ENCODE data around the gene HSPA9.

The HSPA9 gene

GRCh38 chr5:138585157-138585556, 10.0 kb upstream of the HSPA9 start:
- no peak overlapping the region for H3K4me2 ChIP-seq (ENCODE audit: insufficient read depth, low read length)
- TF ChIP-seq, protein P1, sequence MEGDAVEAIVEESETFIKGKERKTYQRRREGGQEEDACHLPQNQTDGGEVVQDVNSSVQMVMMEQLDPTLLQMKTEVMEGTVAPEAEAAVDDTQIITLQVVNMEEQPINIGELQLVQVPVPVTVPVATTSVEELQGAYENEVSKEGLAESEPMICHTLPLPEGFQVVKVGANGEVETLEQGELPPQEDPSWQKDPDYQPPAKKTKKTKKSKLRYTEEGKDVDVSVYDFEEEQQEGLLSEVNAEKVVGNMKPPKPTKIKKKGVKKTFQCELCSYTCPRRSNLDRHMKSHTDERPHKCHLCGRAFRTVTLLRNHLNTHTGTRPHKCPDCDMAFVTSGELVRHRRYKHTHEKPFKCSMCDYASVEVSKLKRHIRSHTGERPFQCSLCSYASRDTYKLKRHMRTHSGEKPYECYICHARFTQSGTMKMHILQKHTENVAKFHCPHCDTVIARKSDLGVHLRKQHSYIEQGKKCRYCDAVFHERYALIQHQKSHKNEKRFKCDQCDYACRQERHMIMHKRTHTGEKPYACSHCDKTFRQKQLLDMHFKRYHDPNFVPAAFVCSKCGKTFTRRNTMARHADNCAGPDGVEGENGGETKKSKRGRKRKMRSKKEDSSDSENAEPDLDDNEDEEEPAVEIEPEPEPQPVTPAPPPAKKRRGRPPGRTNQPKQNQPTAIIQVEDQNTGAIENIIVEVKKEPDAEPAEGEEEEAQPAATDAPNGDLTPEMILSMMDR (IDR thresholded peaks at IDR 0.05; ENCODE audit: borderline replicate concordance, extremely low read depth, low read length, poor library complexity, severe bottlenecking), result no peak
- TF ChIP-seq EZH2 (IDR thresholded peaks at IDR 0.05; ENCODE audit: borderline replicate concordance, low read depth, low read length, severe bottlenecking), result no peak

GRCh38 chr5:138583984-138584637, 8.9 kb upstream of the HSPA9 start:
- Histone ChIP-seq H2AFZ (ENCODE audit: low read depth, low read length) (no peak overlapping the region), H3K4me2 (ENCODE audit: insufficient read depth, low read length) (no peak overlapping the region), H3K79me2 (ENCODE audit: insufficient read depth, low read length) (no peaks in the 10 kb centered on the region), H3K4me3 (ENCODE audit: low read depth in 1 of 2, low read length in 2 of 2) (no peak overlapping the region), H3K36me3 (ENCODE audit: insufficient read depth, low read length) (no peaks in the 10 kb centered on the region), H3K27ac (ENCODE audit: low read length) (no peak overlapping the region), H3K4me1 (ENCODE audit: insufficient read depth, low read length) (no peaks in the 10 kb centered on the region), H3K9ac (ENCODE audit: low read depth, low read length) (no peak overlapping the region), H4K20me1 (ENCODE audit: insufficient read depth, low read length) (no peaks in the 10 kb centered on the region), H3K27me3 (ENCODE audit: insufficient read depth, low read length, poor library complexity) (no peaks in the 10 kb centered on the region), H3K9me3 (ENCODE audit: insufficient read depth, low read length, severe bottlenecking) (no peaks in the 10 kb centered on the region)
- TF ChIP-seq, protein P1 (IDR thresholded peaks at IDR 0.05; ENCODE audit: borderline replicate concordance, extremely low read depth, low read length, poor library complexity, severe bottlenecking), result no peak
- TF ChIP-seq EZH2 (IDR thresholded peaks at IDR 0.05; ENCODE audit: borderline replicate concordance, low read depth, low read length, severe bottlenecking), result no peak
- DNase-seq (no peak), ATAC-seq (ENCODE audit: insufficient read depth, low read depth) (no peak)

More at GRCh38 chr5:138585157-138585556, 10.0 kb upstream of the HSPA9 start:
- H3K9me3 ChIP-seq (ENCODE audit: insufficient read depth, low read length, severe bottlenecking), result no peaks in the 10 kb centered on the region
- no peak for ATAC-seq (ENCODE audit: insufficient read depth, low read depth)
- H4K20me1 ChIP-seq (ENCODE audit: insufficient read depth, low read length), result no peaks in the 10 kb centered on the region
- H3K9ac ChIP-seq (ENCODE audit: low read depth, low read length), result no peak overlapping the region
- H3K4me3 ChIP-seq (ENCODE audit: low read depth in 1 of 2, low read length in 2 of 2), result no peak overlapping the region
- DNase-seq, result no peak
- H3K4me1 ChIP-seq (ENCODE audit: insufficient read depth, low read length), result no peaks in the 10 kb centered on the region
- no peaks in the 10 kb centered on the region for H3K36me3 ChIP-seq (ENCODE audit: insufficient read depth, low read length)
- no peaks in the 10 kb centered on the region for H3K79me2 ChIP-seq (ENCODE audit: insufficient read depth, low read length)
- H2AFZ ChIP-seq (ENCODE audit: low read depth, low read length), result no peak overlapping the region
- no peak overlapping the region for H3K27ac ChIP-seq (ENCODE audit: low read length)
- H3K27me3 ChIP-seq (ENCODE audit: insufficient read depth, low read length, poor library complexity), result no peaks in the 10 kb centered on the region

- no peak overlapping the region for H3K27ac ChIP-seq (ENCODE audit: low read length)
- no peaks in the 10 kb centered on the region for H3K36me3 ChIP-seq (ENCODE audit: insufficient read depth, low read length)
- DNase-seq (no peak), ATAC-seq (ENCODE audit: insufficient read depth, low read depth) (no peak)
- no peak for TF ChIP-seq EZH2 (IDR thresholded peaks at IDR 0.05; ENCODE audit: borderline replicate concordance, low read depth, low read length, severe bottlenecking)
- TF ChIP-seq, protein P1 (IDR thresholded peaks at IDR 0.05; ENCODE audit: borderline replicate concordance, extremely low read depth, low read length, poor library complexity, severe bottlenecking), result no peak
- H4K20me1 ChIP-seq (ENCODE audit: insufficient read depth, low read length), result no peaks in the 10 kb centered on the region
- H3K4me1 ChIP-seq (ENCODE audit: insufficient read depth, low read length), result no peaks in the 10 kb centered on the region
- no peaks in the 10 kb centered on the region for H3K9me3 ChIP-seq (ENCODE audit: insufficient read depth, low read length, severe bottlenecking)
- no peaks in the 10 kb centered on the region for H3K79me2 ChIP-seq (ENCODE audit: insufficient read depth, low read length)
- no peak overlapping the region for H3K4me2 ChIP-seq (ENCODE audit: insufficient read depth, low read length)
- no peak overlapping the region for H3K9ac ChIP-seq (ENCODE audit: low read depth, low read length)
- H3K4me3 ChIP-seq (ENCODE audit: low read depth in 1 of 2, low read length in 2 of 2), result no peak overlapping the region
- no peaks in the 10 kb centered on the region for H3K27me3 ChIP-seq (ENCODE audit: insufficient read depth, low read length, poor library complexity)
- no peak overlapping the region for H2AFZ ChIP-seq (ENCODE audit: low read depth, low read length)
Observed at GRCh38 chr5:138582959-138583358, 7.8 kb upstream of the HSPA9 start.

Data from DND-41 (cell line).